ENCODE data around the gene SH3BP5L. TPM values are rescaled to one million over a fixed set of nuclear protein-coding genes. Genes with fewer than 3 reads are reported as not detected.
"Not testable (repeated sequence)": the region's sequence is repeated elsewhere in the genome, so short reads cannot be mapped to it uniquely, and the experiment has no call there.

SH3BP5L gene
- total and polyA plus RNA-seq, 8 donors: 9.6 to 20.0 (median 13.8) TPM

- peak; percentile 67 to 83 for DNase-seq
- Histone ChIP-seq H3K4me1 (peaks cover 8 to 46% (median 36%) of the 10 kb centered on the region in 4 donors), H3K27me3 (peaks cover 0 to 3% (median 0%) of the 10 kb centered on the region in 3 donors), H3K9me3 (no peaks in the 10 kb centered on the region), H3K27ac (no peak overlapping the region), H3K36me3 (peaks cover 0 to 14% (median 13%) of the 10 kb centered on the region in 4 donors), H3K4me3 (no peak overlapping the region)
- 40 to 45% (median 41%) methylated on average over 10 to 15 of the region's 15 CpGs for WGBS, 5 donors
- intact Hi-C loops (cut with DNase I; ENCODE audit: low total_unique reads): loop anchor here (5.0 kb wide), 1 partner anchor 185 kb away; no protein-coding TSS in a partner anchor
- no peak for TF ChIP-seq EP300 (IDR thresholded peaks at IDR 0.05)
- TF ChIP-seq POLR2A (IDR thresholded peaks at IDR 0.05): no peak
- peak in 5 of 7 experiments; percentile 52 to 80 (median 66) for TF ChIP-seq CTCF (IDR thresholded peaks at IDR 0.05)
- TF ChIP-seq POLR2AphosphoS5 (IDR thresholded peaks at IDR 0.05): no peak
Measured at GRCh38 chr1:248807067-248807737, 18.5 kb downstream of the SH3BP5L start.

DNA sequence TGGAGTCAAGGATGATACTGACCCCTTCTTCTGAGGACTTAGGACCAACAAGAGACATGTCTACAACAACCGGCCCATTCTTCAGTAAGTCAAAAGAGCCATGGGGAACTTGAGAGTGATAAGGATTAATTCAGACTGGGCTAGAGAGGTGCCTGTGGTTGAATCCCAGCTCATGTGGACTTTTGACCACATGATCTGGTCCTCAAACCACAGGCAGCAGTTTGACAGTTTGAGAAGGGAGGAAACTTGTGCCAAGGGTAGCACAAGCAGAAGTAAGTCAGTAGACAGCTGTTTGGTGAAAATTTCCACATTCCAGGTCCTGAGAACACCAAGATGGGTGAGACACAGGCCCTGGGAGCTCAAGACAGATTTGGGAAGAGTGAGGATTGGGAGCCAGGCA, 19.8 kb downstream of the SH3BP5L start:
- intact Hi-C loops (cut with DNase I; ENCODE audit: low total_unique reads): loop anchor here (5.0 kb wide), 1 partner anchor 184 kb away; no protein-coding TSS in a partner anchor
- no peak overlapping the region for H3K4me3 ChIP-seq
- DNase-seq: no peak
- WGBS, 5 donors: 75 to 96% (median 86%) methylated on average over 1 of the region's 1 CpG
- no peak for TF ChIP-seq POLR2AphosphoS5 (IDR thresholded peaks at IDR 0.05)
- TF ChIP-seq EP300 (IDR thresholded peaks at IDR 0.05): no peak
- no peak for TF ChIP-seq POLR2A (IDR thresholded peaks at IDR 0.05)
- no peak for TF ChIP-seq CTCF (IDR thresholded peaks at IDR 0.05)
- H3K27me3 ChIP-seq: peaks cover 0 to 8% (median 0%) of the 10 kb centered on the region in 3 donors
- no peaks in the 10 kb centered on the region for H3K9me3 ChIP-seq
- peak overlapping the region in 1 of 5 donors; percentile 50 for H3K27ac ChIP-seq
- H3K36me3 ChIP-seq: peaks cover 0 to under 1% (median under 1%) of the 10 kb centered on the region in 4 donors
- H3K4me1 ChIP-seq: peaks cover 3 to 37% (median 29%) of the 10 kb centered on the region in 4 donors

DNA sequence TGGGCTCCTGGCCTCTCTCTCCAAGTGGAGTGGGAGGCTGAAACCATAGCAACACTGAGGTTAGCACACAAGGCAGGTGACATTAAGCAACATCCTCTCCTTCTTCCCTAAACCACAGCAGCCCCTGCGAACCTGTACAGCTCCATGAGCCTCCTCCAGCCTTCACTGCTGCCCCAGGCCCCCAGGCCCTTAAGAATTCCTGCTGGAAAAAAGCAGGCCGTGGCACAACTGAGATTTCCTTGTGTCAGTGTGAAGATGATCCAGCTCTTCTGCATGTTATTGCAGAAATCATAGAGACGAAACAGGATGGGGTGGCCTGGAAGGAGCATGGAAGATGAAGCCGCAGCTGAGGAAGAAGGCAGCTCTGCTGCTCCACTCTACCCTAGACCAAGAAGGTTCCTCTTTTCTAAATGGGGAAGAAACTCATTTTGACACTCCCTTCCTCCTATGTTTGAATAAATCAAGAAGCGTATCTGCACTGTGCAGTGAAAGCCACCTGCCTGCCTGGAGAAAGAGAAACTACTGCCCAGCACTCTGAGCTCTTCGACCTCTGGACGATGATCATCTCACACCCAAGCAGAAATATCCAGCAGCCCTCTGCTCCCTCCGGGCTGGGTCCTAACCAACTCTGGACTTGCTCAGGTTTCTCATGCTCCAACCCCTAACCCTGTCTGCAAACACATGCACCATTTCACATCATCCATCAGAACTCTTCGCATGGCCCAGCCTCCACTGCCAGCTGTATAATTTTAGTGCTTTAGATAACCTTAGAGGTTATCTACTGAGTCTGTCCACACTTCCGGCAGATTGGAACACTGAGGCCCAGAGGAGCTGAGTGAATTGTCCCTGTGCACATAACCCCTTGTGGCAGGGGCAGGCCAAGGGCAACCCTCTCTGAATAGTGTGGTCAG, 20.7 kb downstream of the SH3BP5L start:
- no peaks in the 10 kb centered on the region for H3K36me3 ChIP-seq
- DNase-seq: peak in 1 of 2 donors; percentile 34
- 36 to 51% (median 43%) methylated on average over 10 of the region's 10 CpGs for WGBS, 5 donors
- no peaks in the 10 kb centered on the region for H3K9me3 ChIP-seq
- peaks cover 0 to 28% (median 22%) of the 10 kb centered on the region in 4 donors for H3K4me1 ChIP-seq
- peak overlapping the region in 2 of 5 donors; percentile 27 to 50 for H3K27ac ChIP-seq
- peaks cover 0 to 8% (median 0%) of the 10 kb centered on the region in 3 donors for H3K27me3 ChIP-seq
- intact Hi-C loops (cut with DNase I; ENCODE audit: low total_unique reads): loop anchor here (5.0 kb wide), 1 partner anchor 183 kb away; no protein-coding TSS in a partner anchor
- no peak overlapping the region for H3K4me3 ChIP-seq
- no peak for TF ChIP-seq POLR2A (IDR thresholded peaks at IDR 0.05)
- no peak for TF ChIP-seq POLR2AphosphoS5 (IDR thresholded peaks at IDR 0.05)
- TF ChIP-seq EP300 (IDR thresholded peaks at IDR 0.05): no peak
- TF ChIP-seq CTCF (IDR thresholded peaks at IDR 0.05): no peak

DNA sequence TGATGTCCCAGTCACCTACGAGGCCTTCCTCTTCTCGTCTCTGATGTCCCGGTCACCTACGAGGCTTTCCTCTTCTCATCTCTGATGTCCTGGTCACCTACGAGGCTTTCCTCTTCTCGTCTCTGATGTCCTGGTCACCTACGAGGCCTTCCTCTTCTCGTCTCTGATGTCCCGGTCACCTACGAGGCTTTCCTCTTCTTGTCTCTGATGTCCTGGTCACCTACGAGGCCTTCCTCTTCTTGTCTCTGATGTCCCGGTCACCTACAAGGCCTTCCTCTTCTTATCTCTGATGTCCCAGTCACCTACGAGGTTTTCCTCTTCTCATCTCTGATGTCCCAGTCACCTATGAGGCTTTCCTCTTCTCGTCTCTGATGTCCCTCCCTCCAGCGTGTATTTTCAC, 22.2 kb downstream of the SH3BP5L start:
- H3K36me3 ChIP-seq; H3K27ac ChIP-seq; H3K27me3 ChIP-seq; H3K4me3 ChIP-seq; DNase-seq; H3K9me3 ChIP-seq; intact Hi-C loops (cut with DNase I; ENCODE audit: low total_unique reads): not testable (repeated sequence)
- H3K4me1 ChIP-seq: peaks cover 0 to 28% (median 22%) of the 10 kb centered on the region in 4 donors
- 79 to 92% (median 91%) methylated on average over 15 of the region's 15 CpGs for WGBS, 5 donors

Measured in stomach (tissue), 9 donors.